CD14-positive monocyte (primary cell): ENCODE data around the gene MT1B. TPM values are rescaled to one million over a fixed set of nuclear protein-coding genes. Genes with fewer than 3 reads are reported as not detected.

Source experiments
- DNase-seq, 3 donors: peaks; one replicate each; pipeline ENCODE4 v3.0.0-alpha.2; 2011 to 2022
- H2AFZ ChIP-seq: 2 replicates; pipeline ENCODE4 v1.6.0; 2012; ENCODE audit warnings: mild to moderate bottlenecking, low read depth, low read length, inconsistent platforms; ENCODE audit not compliant: insufficient read depth, poor library complexity, severe bottlenecking
- H3K27ac ChIP-seq, 2 donors: 1 replicate in 1 of 2; 2 replicates in 1 of 2; pipeline ENCODE4 v1.5.1; 2012 to 2013; ENCODE audit warnings: low read length in 2 of 2, control low read depth in 1 of 2, inconsistent platforms in 1 of 2, low read depth in 1 of 2, mild to moderate bottlenecking in 1 of 2
- H3K27me3 ChIP-seq, 2 donors: one replicate each; pipeline versions ENCODE4 v1.6.0 to v1.6.1; 2011 to 2013; ENCODE audit warnings: low read length in 2 of 2; ENCODE audit not compliant: control insufficient read depth in 2 of 2, insufficient read depth in 2 of 2
- H3K36me3 ChIP-seq, 2 donors: replicated peaks in 1 of 2; 1 replicate in 1 of 2; 2 replicates in 1 of 2; pipeline versions ENCODE4 v1.5.1 to v1.6.1; 2012 to 2013; ENCODE audit warnings: low read length in 2 of 2, control low read depth in 1 of 2, inconsistent platforms in 1 of 2, mild to moderate bottlenecking in 1 of 2; ENCODE audit not compliant: insufficient read depth in 2 of 2, control insufficient read depth in 1 of 2
- H3K4me1 ChIP-seq, 2 donors: 1 replicate in 1 of 2; 2 replicates in 1 of 2; pipeline versions ENCODE4 v1.5.1 to v1.6.1; 2012 to 2013; ENCODE audit warnings: low read length in 2 of 2, control low read depth in 1 of 2, inconsistent platforms in 1 of 2, mild to moderate bottlenecking in 1 of 2, moderate library complexity in 1 of 2; ENCODE audit not compliant: insufficient read depth in 2 of 2, control insufficient read depth in 1 of 2
- H3K4me2 ChIP-seq: replicated peaks from 2 replicates; pipeline ENCODE3; 2012; ENCODE audit warnings: low read length, moderate library complexity, mild to moderate bottlenecking; ENCODE audit not compliant: poor library complexity, severe bottlenecking; ENCODE audit errors: extremely low read depth
- H3K4me3 ChIP-seq, 3 experiments: fragments of 200-600 bp in 1 of 3; sonication (generic) in 1 of 3; replicated peaks in 1 of 3; 1 replicate in 2 of 3; 2 replicates in 1 of 3; pipeline ENCODE4 v1.5.1; 2011 to 2013; ENCODE audit warnings: low read length in 3 of 3, mild to moderate bottlenecking in 3 of 3, control low read depth in 2 of 3, low read depth in 2 of 3, inconsistent platforms in 1 of 3, moderate library complexity in 1 of 3
- H3K79me2 ChIP-seq: 2 replicates; pipeline ENCODE4 v1.6.0; 2012; ENCODE audit warnings: mild to moderate bottlenecking, control low read depth, inconsistent platforms, low read length, moderate library complexity; ENCODE audit not compliant: insufficient read depth
- H3K9ac ChIP-seq: 2 replicates; pipeline ENCODE4 v1.6.0; 2017; ENCODE audit warnings: low read length, mild to moderate bottlenecking; ENCODE audit not compliant: insufficient read depth, poor library complexity, severe bottlenecking
- H3K9me3 ChIP-seq, 2 donors: replicated peaks in 1 of 2; 1 replicate in 1 of 2; 2 replicates in 1 of 2; pipeline versions ENCODE4 v1.5.1 to v1.6.1; 2012 to 2013; ENCODE audit warnings: low read length in 2 of 2, control low read depth in 1 of 2; ENCODE audit not compliant: control insufficient read depth in 1 of 2, insufficient read depth in 1 of 2
- H4K20me1 ChIP-seq: 2 replicates; pipeline ENCODE4 v1.6.0; 2012; ENCODE audit warnings: mild to moderate bottlenecking, low read length, control low read depth, moderate library complexity; ENCODE audit not compliant: insufficient read depth
- H3K27ac Mint-ChIP-seq, 7 donors: one replicate each; pipeline ENCODE4 v1.8.0; 2020; ENCODE audit warnings: mild to moderate bottlenecking in 7 of 7, mixed read lengths in 7 of 7, moderate library complexity in 6 of 7, inconsistent platforms in 2 of 7
- H3K27me3 Mint-ChIP-seq, 3 donors: one replicate each; pipeline ENCODE4 v1.8.0; 2021 to 2022; ENCODE audit warnings: low read depth in 3 of 3, mild to moderate bottlenecking in 3 of 3, mixed read lengths in 3 of 3, moderate library complexity in 3 of 3, inconsistent platforms in 1 of 3
- H3K36me3 Mint-ChIP-seq, 2 donors: one replicate each; pipeline ENCODE4 v1.8.0; 2020; ENCODE audit warnings: mixed read lengths in 2 of 2, inconsistent platforms in 1 of 2, mild to moderate bottlenecking in 1 of 2
- H3K4me1 Mint-ChIP-seq: one replicate; pipeline ENCODE4 v1.8.0; 2020; ENCODE audit warnings: mild to moderate bottlenecking, mixed read lengths
- H3K4me3 Mint-ChIP-seq, 2 donors: one replicate each; pipeline ENCODE4 v1.8.0; 2020; ENCODE audit warnings: mild to moderate bottlenecking in 2 of 2, mixed read lengths in 2 of 2, moderate library complexity in 1 of 2
- H3K9me3 Mint-ChIP-seq, 7 donors: one replicate each; pipeline ENCODE4 v1.8.0; 2020 to 2022; ENCODE audit warnings: mixed read lengths in 7 of 7, mild to moderate bottlenecking in 6 of 7, moderate library complexity in 6 of 7, inconsistent platforms in 2 of 7
- CTCF ChIP-seq: fragments of 200-600 bp; IDR thresholded peaks from one replicate; pipeline ENCODE4 v1.8.0; 2022; ENCODE audit warnings: antibody characterized with exemption, mild to moderate bottlenecking
- WGBS: methylation state at CpG from one replicate; pipeline ENCODE4 v1.1.5; 2013; ENCODE audit warnings: missing lambda C conversion rate; ENCODE audit not compliant: insufficient coverage; 5-methylcytosine and 5-hydroxymethylcytosine counted together
- intact Hi-C, 2 donors: fragments of 100-400 bp; cut with micrococcal nuclease; formaldehyde crosslinking; loops; one replicate each; pipeline versions ENCODE4 v1.15.0 to v1.15.1; 2023
- polyA plus RNA-seq, 3 donors: library from polyadenylated mRNA; depleted of rRNA in 1 of 3; unstranded in 2 of 3; stranded (reverse) in 1 of 3; fragments of 300-500 nt in 2 of 3; fragments of >200 nt in 1 of 3; fragmentation: Illumina TruSeq in 2 of 3; gene quantifications; 1 replicate in 2 of 3; 2 replicates in 1 of 3; pipeline ENCODE4 v1.2.3, GENCODE V29; 2012 to 2021

Gene MT1B
- polyA plus RNA-seq, 3 donors = not detected

- H3K9ac ChIP-seq = no peak overlapping the region
- no peak overlapping the region for H3K4me3 Mint-ChIP-seq
- no peaks in the 10 kb centered on the region for H3K79me2 ChIP-seq
- H3K27me3 Mint-ChIP-seq = peaks cover 11 to 13% (median 11%) of the 10 kb centered on the region in 3 donors
- no peak overlapping the region for H3K27ac Mint-ChIP-seq
- no peaks in the 10 kb centered on the region for H3K36me3 Mint-ChIP-seq
- WGBS = 100% methylated on average over 1 of the region's 4 CpGs
- intact Hi-C loops = loop anchor here (10.0 kb wide), 3 partner anchors 100 to 580 kb away; partner anchors contain the start of genes NUDT21 (in 1 of the 2), OGFOD1 (in 1 of the 2), PSME3IP1 (in 1 of the 2) and RSPRY1 (in 1 of the 2)
- no peaks in the 10 kb centered on the region for H4K20me1 ChIP-seq
- H3K9me3 ChIP-seq = no peaks in the 10 kb centered on the region
- DNase-seq = no peak
- H2AFZ ChIP-seq = no peak overlapping the region
- no peak overlapping the region for H3K4me3 ChIP-seq
- peaks cover 28% of the 10 kb centered on the region for H3K4me1 Mint-ChIP-seq
- TF ChIP-seq CTCF = no peak
- peaks cover 0 to 10% of the 10 kb centered on the region in 2 donors for H3K27me3 ChIP-seq
- H3K27ac ChIP-seq = no peak overlapping the region
- no peak overlapping the region for H3K4me2 ChIP-seq
- no peaks in the 10 kb centered on the region for H3K36me3 ChIP-seq
- peaks cover 0 to 3% (median 0%) of the 10 kb centered on the region in 7 donors for H3K9me3 Mint-ChIP-seq
- H3K4me1 ChIP-seq = peaks cover 25 to 28% of the 10 kb centered on the region in 2 donors
Measured at GRCh38 chr16:56604966-56605365, 46.7 kb upstream of the MT1B start.

- H3K36me3 ChIP-seq = no peaks in the 10 kb centered on the region
- no peak for DNase-seq
- no peak overlapping the region for H3K27ac ChIP-seq
- Mint-ChIP-seq H3K36me3 (no peaks in the 10 kb centered on the region), H3K27me3 (peaks cover 10 to 12% (median 11%) of the 10 kb centered on the region in 3 donors), H3K9me3 (peaks cover 0 to 3% (median 0%) of the 10 kb centered on the region in 7 donors), H3K4me3 (no peak overlapping the region), H3K4me1 (peaks cover 33% of the 10 kb centered on the region), H3K27ac (no peak overlapping the region)
- no peak overlapping the region for H3K9ac ChIP-seq
- intact Hi-C loops = loop anchor here (10.0 kb wide), 3 partner anchors 99 to 579 kb away; partner anchors contain the start of genes NUDT21 (in 1 of the 2), OGFOD1 (in 1 of the 2), PSME3IP1 (in 1 of the 2) and RSPRY1 (in 1 of the 2)
- H3K9me3 ChIP-seq = no peaks in the 10 kb centered on the region
- peaks cover 0 to 10% of the 10 kb centered on the region in 2 donors for H3K27me3 ChIP-seq
- no peaks in the 10 kb centered on the region for H3K79me2 ChIP-seq
- no peaks in the 10 kb centered on the region for H4K20me1 ChIP-seq
- no CpG with 5 or more reads among the region's 1 CpG for WGBS
- H3K4me3 ChIP-seq = no peak overlapping the region
- no peak for TF ChIP-seq CTCF
- H3K4me1 ChIP-seq = peaks cover 30 to 33% of the 10 kb centered on the region in 2 donors
- H2AFZ ChIP-seq = no peak overlapping the region
- no peak overlapping the region for H3K4me2 ChIP-seq
Measured at GRCh38 chr16:56605475-56605874, 46.2 kb upstream of the MT1B start.
